HEK293 (cell line): ENCODE results near the gene ICE1.

Experiments
- EGR2 ChIP-seq: fragments of 450-650 bp; formaldehyde crosslinking; IDR thresholded peaks from 2 replicates; pipeline ENCODE4 v1.5.1; 2016; ENCODE audit warnings: low read depth, missing biosample characterization, missing genetic modification characterization
- HOXD13 ChIP-seq: sonication (generic); formaldehyde crosslinking; IDR thresholded peaks from 2 replicates; pipeline ENCODE4 v1.8.0; 2022; ENCODE audit warnings: missing genetic modification reagents, borderline replicate concordance
- KLF17 ChIP-seq: fragments of 450-650 bp; formaldehyde crosslinking; IDR thresholded peaks from 2 replicates; pipeline ENCODE4 v1.5.1; 2016; ENCODE audit warnings: missing biosample characterization, missing genetic modification characterization
- KLF7 ChIP-seq: fragments of 450-650 bp; formaldehyde crosslinking; IDR thresholded peaks from 2 replicates; pipeline ENCODE4 v1.5.1; 2016; ENCODE audit warnings: missing biosample characterization, missing genetic modification characterization, borderline replicate concordance
- PATZ1 ChIP-seq: fragments of 450-650 bp; formaldehyde crosslinking; IDR thresholded peaks from 2 replicates; pipeline ENCODE4 v1.5.1; 2016; ENCODE audit warnings: missing biosample characterization, missing genetic modification characterization
- PRDM10 ChIP-seq: fragments of 450-650 bp; formaldehyde crosslinking; IDR thresholded peaks from 2 replicates; pipeline ENCODE4 v1.5.1; 2016; ENCODE audit warnings: missing biosample characterization, missing genetic modification characterization
- RBAK ChIP-seq: fragments of 450-650 bp; formaldehyde crosslinking; IDR thresholded peaks from 2 replicates; pipeline ENCODE4 v1.5.1; 2016; ENCODE audit warnings: missing biosample characterization, missing genetic modification characterization
- ZBTB6 ChIP-seq: fragments of 450-650 bp; formaldehyde crosslinking; IDR thresholded peaks from 2 replicates; pipeline ENCODE4 v1.5.1; 2017; ENCODE audit warnings: missing biosample characterization, missing genetic modification characterization
- ZFP41 ChIP-seq: fragments of 450-650 bp; formaldehyde crosslinking; IDR thresholded peaks from 2 replicates; pipeline ENCODE4 v1.5.1; 2016; ENCODE audit warnings: missing biosample characterization, missing genetic modification characterization, borderline replicate concordance
- ZNF211 ChIP-seq: fragments of 450-650 bp; formaldehyde crosslinking; IDR thresholded peaks from 2 replicates; pipeline ENCODE4 v1.5.1; 2016; ENCODE audit warnings: low read depth, missing biosample characterization, missing genetic modification characterization
- ZNF266 ChIP-seq: fragments of 450-650 bp; formaldehyde crosslinking; IDR thresholded peaks from 2 replicates; pipeline ENCODE4 v1.5.1; 2016; ENCODE audit warnings: missing biosample characterization, missing genetic modification characterization, low read depth
- ZNF341 ChIP-seq: fragments of 450-650 bp; formaldehyde crosslinking; IDR thresholded peaks from 2 replicates; pipeline ENCODE4; 2016; ENCODE audit warnings: low read depth, missing biosample characterization, missing genetic modification characterization
- ZNF354C ChIP-seq: fragments of 450-650 bp; formaldehyde crosslinking; IDR thresholded peaks from 2 replicates; pipeline ENCODE4 v1.5.1; 2016; ENCODE audit warnings: missing biosample characterization, missing genetic modification characterization, low read depth, borderline replicate concordance
- ZNF423 ChIP-seq: fragments of 450-650 bp; formaldehyde crosslinking; IDR thresholded peaks from 2 replicates; pipeline ENCODE4 v1.5.1; 2016; ENCODE audit warnings: missing biosample characterization, missing genetic modification characterization
- ZNF473 ChIP-seq: fragments of 450-650 bp; formaldehyde crosslinking; IDR thresholded peaks from 2 replicates; pipeline ENCODE4 v1.5.1; 2017; ENCODE audit warnings: missing biosample characterization, missing genetic modification characterization
- ZNF48 ChIP-seq: fragments of 450-650 bp; formaldehyde crosslinking; IDR thresholded peaks from 2 replicates; pipeline ENCODE4 v1.5.1; 2016; ENCODE audit warnings: missing biosample characterization, missing genetic modification characterization
- ZNF518A ChIP-seq: fragments of 450-650 bp; formaldehyde crosslinking; conservative IDR thresholded peaks from 2 replicates; pipeline ENCODE4 v1.5.1; 2016; ENCODE audit warnings: low read depth, missing biosample characterization, missing genetic modification characterization
- ZNF670 ChIP-seq: fragments of 450-650 bp; formaldehyde crosslinking; IDR thresholded peaks from 2 replicates; pipeline ENCODE4 v1.5.1; 2016; ENCODE audit warnings: missing biosample characterization, missing genetic modification characterization, low read depth
- ZNF76 ChIP-seq: fragments of 450-650 bp; formaldehyde crosslinking; IDR thresholded peaks from 2 replicates; pipeline ENCODE4; 2016; ENCODE audit warnings: low read depth, missing biosample characterization, missing genetic modification characterization, borderline replicate concordance
- ZNF785 ChIP-seq: fragments of 450-650 bp; formaldehyde crosslinking; IDR thresholded peaks from 2 replicates; pipeline ENCODE4 v1.5.1; 2016; ENCODE audit warnings: missing biosample characterization, missing genetic modification characterization
- ZNF830 ChIP-seq: fragments of 450-650 bp; IDR thresholded peaks from 2 replicates; pipeline ENCODE4 v1.5.0; 2018; ENCODE audit warnings: missing biosample characterization, missing genetic modification characterization, low read depth, mild to moderate bottlenecking, moderate library complexity
- ZNF837 ChIP-seq: fragments of 450-650 bp; formaldehyde crosslinking; IDR thresholded peaks from 2 replicates; pipeline ENCODE4 v1.5.1; 2016; ENCODE audit warnings: missing biosample characterization, missing genetic modification characterization
- ZNF843 ChIP-seq: fragments of 450-650 bp; formaldehyde crosslinking; IDR thresholded peaks from 2 replicates; pipeline ENCODE4 v1.5.1; 2016; ENCODE audit warnings: missing biosample characterization, missing genetic modification characterization
- ZSCAN18 ChIP-seq: fragments of 450-650 bp; formaldehyde crosslinking; IDR thresholded peaks from 2 replicates; pipeline ENCODE4 v1.5.1; 2016; ENCODE audit warnings: missing biosample characterization, missing genetic modification characterization

Gene ICE1

GRCh38 chr5:5421961-5422818, at the start of gene ICE1 (continued):
- TF ChIP-seq ZNF830 (tag by site-specific recombination) (no peak), ZNF843 (tag by site-specific recombination) (peak; percentile 60; the same call in 1 of the 2 replicates), ZNF423 (tag by site-specific recombination) (no peak), ZNF48 (tag by site-specific recombination) (no peak), PRDM10 (peak; percentile 82), KLF7 (tag by site-specific recombination) (peak; percentile 99), ZNF670 (tag by site-specific recombination) (no peak), ZNF211 (no peak), ZBTB6 (tag by site-specific recombination) (peak; percentile 46; the same call in 1 of the 2 replicates), ZNF837 (tag by site-specific recombination) (no peak), HOXD13 (CRISPR knock-in tag) (peak; percentile 35; the same call in 1 of the 2 replicates), ZNF266 (tag by site-specific recombination) (no peak), PATZ1 (peak; percentile 66; the same call in 1 of the 2 replicates), ZNF354C (tag by site-specific recombination) (no peak), ZNF341 (tag by site-specific recombination) (peak; percentile 92), ZNF518A (tag by site-specific recombination) (peak; percentile 77), KLF17 (peak; percentile 97; the same call in 1 of the 2 replicates), ZSCAN18 (0 out of 2 replicates have a peak, but pooled peaks have one; percentile 53), ZNF76 (tag by site-specific recombination) (peak; percentile 87), EGR2 (tag by site-specific recombination) (peak; percentile 93), RBAK (tag by site-specific recombination) (no peak), ZNF785 (tag by site-specific recombination) (no peak), ZNF473 (tag by site-specific recombination) (no peak), ZFP41 (tag by site-specific recombination) (no peak)
